K562 (cell line): ENCODE results near the gene C2CD4D. TPM values are rescaled to one million over a fixed set of nuclear protein-coding genes. Genes with fewer than 3 reads are reported as not detected.

Experiments
- ATAC-seq: fragments of 200-7000 bp; cut with Tn5 transposase; 3 replicates; pipeline ENCODE4 v1.9.1; 2020; ENCODE audit warnings: moderate library complexity
- BruUV-seq: library from RNA; stranded (reverse); fragments of 400-500 nt; replicated peaks from 2 replicates; lab custom pipeline; 2021; lab: Mats Ljungman, UMichigan
- CTCF ChIA-PET: fragments of 300-600 bp; formaldehyde crosslinking; extraction: SDS; loops from one replicate; lab custom pipeline; 2021; ENCODE audit warnings: low intra/inter-chr PET ratio; lab: Yijun Ruan, JAX
- POLR2A ChIA-PET: fragments of 300-600, 350-650 bp; sonication (Branson Sonifier 250); formaldehyde crosslinking; extraction: SDS; loops from one replicate; lab custom pipeline; 2021; ENCODE audit warnings: antibody characterized with exemption, inconsistent platforms; lab: Yijun Ruan, JAX
- DNase-seq, 4 experiments: peaks; one replicate each; pipeline versions ENCODE4 v3.0.0 to v3.0.0-alpha.2; 2011 to 2018; ENCODE audit warnings: low spot score in 3 of 4, mixed read lengths in 3 of 4; ENCODE audit errors: extremely low read depth in 1 of 4
- FAIRE-seq: peaks from 2 replicates; lab custom pipeline; 2011; peaks lifted over from hg19 to GRCh38; lab: Jason Lieb, UNC
- H2AFZ ChIP-seq: 2 replicates; pipeline ENCODE4 v1.6.0; 2011; ENCODE audit warnings: low read depth, low read length, control low read depth, inconsistent platforms
- H3K27ac ChIP-seq: fragments of 200-600 bp; 3 replicates; pipeline ENCODE4 v1.8.0; 2011; ENCODE audit warnings: low read depth, mild to moderate bottlenecking, control low read depth, inconsistent platforms, low read length, moderate library complexity, mixed read lengths; ENCODE audit errors: extremely low read depth
- H3K27me3 ChIP-seq, 2 experiments: fragments of 300-600 bp in 1 of 2; 2 replicates in 1 of 2; 3 replicates in 1 of 2; pipeline versions ENCODE4 v1.6.0 to v1.8.0; 2011; ENCODE audit warnings: inconsistent platforms in 2 of 2, low read length in 2 of 2, mild to moderate bottlenecking in 1 of 2, mixed read lengths in 1 of 2, moderate library complexity in 1 of 2; ENCODE audit not compliant: control insufficient read depth in 2 of 2, insufficient read depth in 2 of 2
- H3K36me3 ChIP-seq: fragments of 300-600 bp; 3 replicates; pipeline ENCODE4 v1.8.0; 2011; ENCODE audit warnings: mild to moderate bottlenecking, low read length, inconsistent platforms; ENCODE audit not compliant: control insufficient read depth, insufficient read depth
- H3K4me1 ChIP-seq, 2 experiments: fragments of 200-600 bp in 1 of 2; replicated peaks in 1 of 2; 2 replicates in 1 of 2; 3 replicates in 1 of 2; pipeline versions ENCODE4 v1.5.1 to v1.8.0; 2011; ENCODE audit warnings: inconsistent platforms in 2 of 2, low read length in 2 of 2, mild to moderate bottlenecking in 1 of 2, mixed read lengths in 1 of 2, moderate library complexity in 1 of 2; ENCODE audit not compliant: control insufficient read depth in 2 of 2, insufficient read depth in 2 of 2
- H3K4me2 ChIP-seq: 2 replicates; pipeline ENCODE4 v1.6.1; 2011; ENCODE audit warnings: low read length, control low read depth, inconsistent platforms, mixed read lengths; ENCODE audit not compliant: insufficient read depth
- H3K4me3 ChIP-seq: fragments of 200-600 bp; sonication (generic), shearing (Covaris generic); 2 replicates; pipeline ENCODE4 v1.5.1; 2016; ENCODE audit warnings: control low read depth, inconsistent platforms
- H3K79me2 ChIP-seq: fragments of 200-600 bp; 3 replicates; pipeline ENCODE4 v1.8.0; 2011; ENCODE audit warnings: low read length, inconsistent platforms; ENCODE audit not compliant: control insufficient read depth, insufficient read depth
- H3K9ac ChIP-seq, 2 experiments: 2 replicates each; pipeline versions ENCODE4 v1.6.0 to v1.6.1; 2011; ENCODE audit warnings: low read depth in 2 of 2, low read length in 2 of 2, control low read depth in 1 of 2, inconsistent platforms in 1 of 2, mild to moderate bottlenecking in 1 of 2, mixed read lengths in 1 of 2; ENCODE audit not compliant: insufficient read depth in 1 of 2
- H3K9me1 ChIP-seq: one replicate; pipeline ENCODE4 v1.6.0; 2011; ENCODE audit warnings: inconsistent platforms, mild to moderate bottlenecking, low read length, moderate library complexity; ENCODE audit not compliant: control insufficient read depth, insufficient read depth
- H3K9me3 ChIP-seq: replicated peaks from 2 replicates; pipeline ENCODE4 v1.5.1; 2011; ENCODE audit warnings: low read depth, low read length, inconsistent platforms; ENCODE audit not compliant: control insufficient read depth, insufficient read depth
- H4K20me1 ChIP-seq: replicated peaks from 2 replicates; pipeline ENCODE4 v1.6.1; 2011; ENCODE audit warnings: low read length, inconsistent platforms, mixed read lengths; ENCODE audit not compliant: control insufficient read depth, insufficient read depth
- CHCHD3 ChIP-seq: fragments of 250-450 bp; sonication (Bioruptor Pico); IDR thresholded peaks from 2 replicates; pipeline ENCODE4 v2.1.2; 2022; ENCODE audit warnings: mild to moderate bottlenecking
- CTBP1 ChIP-seq: fragments of 450-650 bp; IDR thresholded peaks from 2 replicates; pipeline ENCODE4 v1.6.1; 2016; ENCODE audit warnings: borderline replicate concordance
- HSF4 ChIP-seq: fragments of 250-450 bp; sonication (Bioruptor Pico); IDR thresholded peaks from 2 replicates; pipeline ENCODE4 v2.1.2; 2022; ENCODE audit warnings: mild to moderate bottlenecking, moderate library complexity, borderline replicate concordance
- JUN ChIP-seq, 2 experiments: sonication (generic) in 1 of 2; formaldehyde crosslinking in 1 of 2; IDR thresholded peaks; 2 replicates each; pipeline versions ENCODE4 v1.6.1 to v1.8.0; 2012 to 2022; ENCODE audit warnings: borderline replicate concordance in 2 of 2, mild to moderate bottlenecking in 2 of 2, improper control_type of control experiment in 1 of 2, low read depth in 1 of 2, low read length in 1 of 2, missing genetic modification reagents in 1 of 2
- LARP7 ChIP-seq: fragments of 450-650 bp; IDR thresholded peaks from 2 replicates; pipeline ENCODE4 v1.6.1; 2016
- NR4A1 ChIP-seq, 2 experiments: fragments of 250-450 bp in 1 of 2; fragments of 450-650 bp in 1 of 2; sonication (Bioruptor Pico) in 1 of 2; IDR thresholded peaks; 2 replicates each; pipeline versions ENCODE4 v1.4.0 to v1.6.1; 2016 to 2020; ENCODE audit warnings: mild to moderate bottlenecking in 2 of 2, missing compliant biosample characterization in 1 of 2, missing genetic modification characterization in 1 of 2, moderate library complexity in 1 of 2
- NRF1 ChIP-seq, 2 experiments: fragments of 450-650 bp; IDR thresholded peaks in 1 of 2; conservative IDR thresholded peaks in 1 of 2; 2 replicates each; pipeline ENCODE4 v1.6.1; 2014; ENCODE audit warnings: mild to moderate bottlenecking in 2 of 2
- POLR2AphosphoS5 ChIP-seq: IDR thresholded peaks from 2 replicates; pipeline ENCODE4 v1.6.1; 2011; ENCODE audit warnings: mild to moderate bottlenecking, low read depth, low read length, moderate library complexity; ENCODE audit not compliant: control insufficient read depth, insufficient read depth
- PTRF ChIP-seq: fragments of 450-650 bp; IDR thresholded peaks from 2 replicates; pipeline ENCODE4 v1.6.1; 2016; ENCODE audit warnings: mild to moderate bottlenecking, missing genetic modification characterization, missing compliant biosample characterization
- RAD51 ChIP-seq: fragments of 450-650 bp; IDR thresholded peaks from 2 replicates; pipeline ENCODE4 v1.7.1; 2016; ENCODE audit warnings: low read depth, mild to moderate bottlenecking, borderline replicate concordance
- SMC3 ChIP-seq: conservative IDR thresholded peaks from 2 replicates; pipeline ENCODE4 v1.6.1; 2011; ENCODE audit warnings: low read depth, low read length, improper control_type of control experiment; ENCODE audit not compliant: insufficient read depth
- ZNF263 ChIP-seq: sonication (generic); formaldehyde crosslinking; IDR thresholded peaks from 2 replicates; pipeline ENCODE4 v1.8.0; 2022; ENCODE audit warnings: mild to moderate bottlenecking, missing genetic modification reagents, borderline replicate concordance
- ZNF311 ChIP-seq: fragments of 250-450 bp; sonication (Bioruptor Pico); IDR thresholded peaks from 2 replicates; pipeline ENCODE4 v1.4.0; 2020; ENCODE audit warnings: mild to moderate bottlenecking, moderate library complexity
- WGBS: fragments of 100-300 bp; shearing (Covaris generic); methylation state at CpG from one replicate; pipeline ENCODE4 v1.1.6; 2016; ENCODE audit warnings: low coverage, mixed read lengths; ENCODE audit not compliant: insufficient coverage; ENCODE audit errors: missing lambda C conversion rate; 5-methylcytosine and 5-hydroxymethylcytosine counted together
- in situ Hi-C: fragments of 300-500 bp; cut with MboI; formaldehyde crosslinking; loops from 4 replicates; pipeline ENCODE4 v1.15.0; 2018; ENCODE audit warnings: inconsistent platforms, mixed read lengths
- intact Hi-C: fragments of 100-400 bp; cut with micrococcal nuclease; formaldehyde crosslinking; loops from 2 replicates; pipeline ENCODE4 v1.14.2; 2022
- polyA plus RNA-seq, 8 experiments: library from polyadenylated mRNA; depleted of rRNA in 4 of 8; stranded (reverse) in 5 of 8; unstranded in 3 of 8; fragments of >200 nt; fragmentation: Nextera tagmentation in 2 of 8; fragmentation: Illumina TruSeq in 1 of 8; extraction: Ambion mirVana in 2 of 8; extraction: Trizol in 1 of 8; gene quantifications; 2 replicates each; pipeline versions ENCODE4 v1.2.1 to v1.2.3, GENCODE V29; 2011 to 2014; ENCODE audit warnings: inconsistent platforms in 1 of 8, missing spikeins in 1 of 8
- total RNA-seq, 7 experiments: library from RNA; depleted of rRNA in 6 of 7; stranded (reverse); fragments of >200 nt in 6 of 7; fragmentation: Illumina TruSeq in 2 of 7; extraction: Trizol in 2 of 7; gene quantifications; 2 replicates each; pipeline versions ENCODE4 v1.2.1 to v1.2.3, GENCODE V29; 2011 to 2021; ENCODE audit warnings: low replicate concordance in 1 of 7
- TF ChIP-seq, protein P1 (sequence below): sonication (generic); formaldehyde crosslinking; IDR thresholded peaks from 2 replicates; pipeline ENCODE4 v1.9.0; 2022; ENCODE audit warnings: mild to moderate bottlenecking, missing genetic modification reagents
- TF ChIP-seq, protein P2 (sequence below): sonication (generic); formaldehyde crosslinking; IDR thresholded peaks from 2 replicates; pipeline ENCODE4 v1.5.0; 2020; ENCODE audit warnings: missing genetic modification reagents
- TF ChIP-seq, protein P3 (sequence below): fragments of 250-450 bp; sonication (Bioruptor Pico); IDR thresholded peaks from 2 replicates; pipeline ENCODE4 v1.6.1; 2021; ENCODE audit warnings: mild to moderate bottlenecking
- TF ChIP-seq, protein P4 (sequence below): fragments of 450-650 bp; IDR thresholded peaks from 2 replicates; pipeline ENCODE4 v1.6.1; 2016; ENCODE audit warnings: missing biosample characterization, missing genetic modification characterization

Gene C2CD4D
- total and polyA plus RNA-seq, 9 of the 15 experiments (the other 6 are each of a cell fraction or from before 2014, with no cell fraction given) = not detected

DNA sequence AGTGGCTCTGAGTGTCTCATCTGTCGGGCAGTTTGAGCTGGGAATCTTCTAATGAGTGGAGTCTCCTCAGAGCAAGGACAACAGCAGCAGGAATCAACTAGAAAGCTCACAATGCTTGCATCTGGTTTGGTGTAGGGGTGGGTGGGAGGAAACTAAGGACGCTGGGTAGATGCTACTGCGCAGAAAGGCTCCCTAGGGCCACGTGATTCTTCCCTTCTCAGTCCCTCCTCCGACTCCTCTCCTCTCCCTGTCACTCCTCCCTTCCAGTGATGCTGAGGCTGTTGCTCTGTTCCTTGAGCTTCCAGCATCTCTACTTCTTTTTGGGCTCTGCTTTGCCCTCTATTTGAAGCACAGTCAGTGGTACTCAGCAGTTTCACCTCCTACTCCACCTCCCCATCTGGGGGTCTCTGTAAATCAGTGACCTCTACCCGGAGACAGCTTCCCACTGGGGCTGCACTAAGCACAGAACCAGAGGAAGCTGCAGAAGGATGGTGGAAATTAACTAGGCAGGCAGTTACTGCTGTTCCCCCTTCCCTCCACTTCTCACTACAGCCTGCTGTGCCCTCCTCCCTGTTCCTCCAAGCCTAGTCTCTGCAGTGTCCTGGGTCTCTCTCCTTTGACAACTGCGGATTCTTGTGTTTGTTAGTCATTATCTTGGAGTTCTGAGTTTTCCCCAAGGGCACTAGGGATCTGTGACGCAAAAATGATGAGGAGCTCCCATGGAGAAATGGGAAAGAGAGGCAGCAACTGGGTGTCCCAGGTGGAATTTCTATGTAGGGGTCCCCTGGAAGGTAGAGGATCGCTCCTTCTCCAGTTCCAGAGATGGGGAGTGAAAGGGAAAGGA, 40.2 kb downstream of the C2CD4D start:
- H3K27ac ChIP-seq = no peak overlapping the region
- no TSS peak for BruUV-seq
- H3K9me1 ChIP-seq = no peaks in the 10 kb centered on the region
- H3K4me2 ChIP-seq = no peak overlapping the region
- H4K20me1 ChIP-seq = peaks cover 19% of the 10 kb centered on the region
- no peaks in the 10 kb centered on the region for H3K9me3 ChIP-seq
- H3K27me3 ChIP-seq = peaks cover 35 to 65% of the 10 kb centered on the region in 2 experiments
- no peaks in the 10 kb centered on the region for H3K79me2 ChIP-seq
- in situ Hi-C loops (no loop called here), intact Hi-C loops (no loop called here)
- CTCF ChIA-PET = no interaction called here
- H3K36me3 ChIP-seq = no peaks in the 10 kb centered on the region
- H3K4me3 ChIP-seq = no peak overlapping the region
- POLR2A ChIA-PET = interaction anchor here (0.6 to 1.6 kb wide), 3 partner anchors 10 to 194 kb away, joined by 3 to 5 read pairs (median 3); no protein-coding TSS in a partner anchor
- FAIRE-seq (no peak), DNase-seq (no peak), ATAC-seq (peak; percentile 66)
- WGBS = 2% methylated on average over 9 of the region's 9 CpGs
- H3K4me1 ChIP-seq = peaks cover 0 to 8% of the 10 kb centered on the region in 2 experiments; a peak in 1 of 5 replicates
- no peak overlapping the region for H3K9ac ChIP-seq
- H2AFZ ChIP-seq = no peak overlapping the region
- TF ChIP-seq JUN (IDR thresholded peaks at IDR 0.05; ENCODE audit: borderline replicate concordance, low read depth, low read length) (no peak), JUN (CRISPR knock-in tag; IDR thresholded peaks at IDR 0.05; ENCODE audit: borderline replicate concordance) (no peak), ZNF263 (CRISPR knock-in tag) (peak; percentile 77), POLR2AphosphoS5 (no peak), CHCHD3 (CRISPR knock-in tag) (no peak), RAD51 (peak; percentile 65; the same call in 1 of the 2 replicates), PTRF (no peak), NRF1 (conservative IDR thresholded peaks at IDR 0.05 in 1 of 2, IDR thresholded peaks at IDR 0.05 in 1 of 2) (peak; percentile 38 to 42; a peak in 3 of 4 replicates), HSF4 (CRISPR knock-in tag) (no peak), CTBP1 (no peak), LARP7 (no peak), NR4A1 (CRISPR knock-in tag; IDR thresholded peaks at IDR 0.05) (no peak), NR4A1 (tag; IDR thresholded peaks at IDR 0.05) (no peak), ZNF311 (CRISPR knock-in tag) (no peak), SMC3 (no peak)
- TF ChIP-seq, protein P1, sequence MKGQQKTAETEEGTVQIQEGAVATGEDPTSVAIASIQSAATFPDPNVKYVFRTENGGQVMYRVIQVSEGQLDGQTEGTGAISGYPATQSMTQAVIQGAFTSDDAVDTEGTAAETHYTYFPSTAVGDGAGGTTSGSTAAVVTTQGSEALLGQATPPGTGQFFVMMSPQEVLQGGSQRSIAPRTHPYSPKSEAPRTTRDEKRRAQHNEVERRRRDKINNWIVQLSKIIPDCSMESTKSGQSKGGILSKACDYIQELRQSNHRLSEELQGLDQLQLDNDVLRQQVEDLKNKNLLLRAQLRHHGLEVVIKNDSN = peak; percentile 68
- TF ChIP-seq, protein P2, sequence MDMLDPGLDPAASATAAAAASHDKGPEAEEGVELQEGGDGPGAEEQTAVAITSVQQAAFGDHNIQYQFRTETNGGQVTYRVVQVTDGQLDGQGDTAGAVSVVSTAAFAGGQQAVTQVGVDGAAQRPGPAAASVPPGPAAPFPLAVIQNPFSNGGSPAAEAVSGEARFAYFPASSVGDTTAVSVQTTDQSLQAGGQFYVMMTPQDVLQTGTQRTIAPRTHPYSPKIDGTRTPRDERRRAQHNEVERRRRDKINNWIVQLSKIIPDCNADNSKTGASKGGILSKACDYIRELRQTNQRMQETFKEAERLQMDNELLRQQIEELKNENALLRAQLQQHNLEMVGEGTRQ (CRISPR knock-in tag) = peak; percentile 63
- TF ChIP-seq, protein P3, sequence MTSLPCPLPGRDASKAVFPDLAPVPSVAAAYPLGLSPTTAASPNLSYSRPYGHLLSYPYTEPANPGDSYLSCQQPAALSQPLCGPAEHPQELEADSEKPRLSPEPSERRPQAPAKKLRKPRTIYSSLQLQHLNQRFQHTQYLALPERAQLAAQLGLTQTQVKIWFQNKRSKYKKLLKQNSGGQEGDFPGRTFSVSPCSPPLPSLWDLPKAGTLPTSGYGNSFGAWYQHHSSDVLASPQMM (CRISPR knock-in tag) = no peak
- TF ChIP-seq, protein P4, sequence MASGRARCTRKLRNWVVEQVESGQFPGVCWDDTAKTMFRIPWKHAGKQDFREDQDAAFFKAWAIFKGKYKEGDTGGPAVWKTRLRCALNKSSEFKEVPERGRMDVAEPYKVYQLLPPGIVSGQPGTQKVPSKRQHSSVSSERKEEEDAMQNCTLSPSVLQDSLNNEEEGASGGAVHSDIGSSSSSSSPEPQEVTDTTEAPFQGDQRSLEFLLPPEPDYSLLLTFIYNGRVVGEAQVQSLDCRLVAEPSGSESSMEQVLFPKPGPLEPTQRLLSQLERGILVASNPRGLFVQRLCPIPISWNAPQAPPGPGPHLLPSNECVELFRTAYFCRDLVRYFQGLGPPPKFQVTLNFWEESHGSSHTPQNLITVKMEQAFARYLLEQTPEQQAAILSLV (tag) = no peak
